ENCODE data around the gene NPVF.
A peak's percentile ranks its signal among the peaks of the same experiment; 100 is the strongest.

The NPVF gene

DNA sequence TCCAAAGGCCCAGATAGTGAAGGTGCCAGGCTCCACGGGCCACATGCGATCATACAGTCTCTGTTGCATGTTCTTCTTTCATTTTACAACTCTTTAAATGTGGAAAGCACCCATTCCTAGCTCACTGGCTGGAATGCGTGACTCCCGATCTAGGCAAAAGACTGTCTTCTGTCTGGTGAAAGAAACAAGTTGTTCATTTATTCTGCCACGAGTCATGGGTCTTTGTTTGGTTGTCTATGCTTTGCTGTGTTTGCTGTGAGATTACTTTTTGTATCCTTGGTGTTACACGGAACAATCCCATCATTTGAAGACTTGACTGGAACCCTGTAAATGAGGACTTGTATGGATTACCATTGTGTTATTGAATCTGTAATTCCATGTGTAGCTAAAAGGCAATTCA lies 41.9 kb downstream of the NPVF start:
- Histone ChIP-seq H3K36me3 (ENCODE audit: low read length) (no peaks in the 10 kb centered on the region), H3K9ac (ENCODE audit: low read length) (no peak overlapping the region), H3K27me3 (ENCODE audit: low read length) (no peaks in the 10 kb centered on the region), H3K4me2 (ENCODE audit: low read depth, low read length, poor library complexity, severe bottlenecking) (no peak overlapping the region), H2AFZ (ENCODE audit: low read depth, low read length, severe bottlenecking) (no peak overlapping the region), H3F3A (ENCODE audit: insufficient read depth) (no peaks in the 10 kb centered on the region), H3K79me2 (ENCODE audit: insufficient read depth, low read length) (no peaks in the 10 kb centered on the region), H3K4me3 (ENCODE audit: insufficient read depth, low read length, poor library complexity, severe bottlenecking) (no peak overlapping the region), H3K27ac (ENCODE audit: low read depth, low read length) (no peak overlapping the region), H3K9me2 (replicated peaks; ENCODE audit: insufficient read depth, low read length) (no peaks in the 10 kb centered on the region), H4K20me1 (ENCODE audit: low read depth, low read length) (no peaks in the 10 kb centered on the region), H3K9me3 (ENCODE audit: insufficient read depth, low read length) (no peaks in the 10 kb centered on the region)
- TF ChIP-seq, protein P1, sequence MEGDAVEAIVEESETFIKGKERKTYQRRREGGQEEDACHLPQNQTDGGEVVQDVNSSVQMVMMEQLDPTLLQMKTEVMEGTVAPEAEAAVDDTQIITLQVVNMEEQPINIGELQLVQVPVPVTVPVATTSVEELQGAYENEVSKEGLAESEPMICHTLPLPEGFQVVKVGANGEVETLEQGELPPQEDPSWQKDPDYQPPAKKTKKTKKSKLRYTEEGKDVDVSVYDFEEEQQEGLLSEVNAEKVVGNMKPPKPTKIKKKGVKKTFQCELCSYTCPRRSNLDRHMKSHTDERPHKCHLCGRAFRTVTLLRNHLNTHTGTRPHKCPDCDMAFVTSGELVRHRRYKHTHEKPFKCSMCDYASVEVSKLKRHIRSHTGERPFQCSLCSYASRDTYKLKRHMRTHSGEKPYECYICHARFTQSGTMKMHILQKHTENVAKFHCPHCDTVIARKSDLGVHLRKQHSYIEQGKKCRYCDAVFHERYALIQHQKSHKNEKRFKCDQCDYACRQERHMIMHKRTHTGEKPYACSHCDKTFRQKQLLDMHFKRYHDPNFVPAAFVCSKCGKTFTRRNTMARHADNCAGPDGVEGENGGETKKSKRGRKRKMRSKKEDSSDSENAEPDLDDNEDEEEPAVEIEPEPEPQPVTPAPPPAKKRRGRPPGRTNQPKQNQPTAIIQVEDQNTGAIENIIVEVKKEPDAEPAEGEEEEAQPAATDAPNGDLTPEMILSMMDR (IDR thresholded peaks at IDR 0.05; ENCODE audit: insufficient read depth, low read length, poor library complexity, severe bottlenecking) = no peak
- TF ChIP-seq EZH2phosphoT487 (conservative IDR thresholded peaks at IDR 0.05; ENCODE audit: low read length) = no peak

DNA sequence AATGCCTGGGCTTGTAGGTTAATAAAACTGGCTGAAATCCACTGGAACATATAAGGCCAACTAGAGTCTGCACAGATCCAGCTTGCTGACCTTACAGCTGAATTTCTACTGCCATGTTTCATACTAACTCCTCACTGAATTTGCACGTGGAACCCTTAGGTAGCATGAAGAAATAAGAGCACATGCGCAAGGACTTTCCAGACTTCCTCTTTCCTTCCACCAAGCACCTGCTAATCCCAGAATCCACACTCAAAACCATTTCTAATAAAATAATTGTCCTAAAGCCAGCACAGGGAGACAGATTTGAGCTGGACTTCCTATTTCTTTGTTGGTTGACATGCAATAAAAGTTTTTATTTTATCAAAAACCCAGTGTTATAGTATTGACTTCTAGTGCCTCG lies 46.8 kb downstream of the NPVF start:
- H3K79me2 ChIP-seq (ENCODE audit: insufficient read depth, low read length) = no peaks in the 10 kb centered on the region
- no peaks in the 10 kb centered on the region for H3K9me2 ChIP-seq (replicated peaks; ENCODE audit: insufficient read depth, low read length)
- TF ChIP-seq, protein P1 (IDR thresholded peaks at IDR 0.05; ENCODE audit: insufficient read depth, low read length, poor library complexity, severe bottlenecking) = no peak
- no peak for TF ChIP-seq EZH2phosphoT487 (conservative IDR thresholded peaks at IDR 0.05; ENCODE audit: low read length)
- H3K27ac ChIP-seq (ENCODE audit: low read depth, low read length) = no peak overlapping the region
- H2AFZ ChIP-seq (ENCODE audit: low read depth, low read length, severe bottlenecking) = no peak overlapping the region
- no peaks in the 10 kb centered on the region for H3K36me3 ChIP-seq (ENCODE audit: low read length)
- no peak overlapping the region for H3K4me2 ChIP-seq (ENCODE audit: low read depth, low read length, poor library complexity, severe bottlenecking)
- H4K20me1 ChIP-seq (ENCODE audit: low read depth, low read length) = no peaks in the 10 kb centered on the region
- no peak overlapping the region for H3K9ac ChIP-seq (ENCODE audit: low read length)
- no peaks in the 10 kb centered on the region for H3K27me3 ChIP-seq (ENCODE audit: low read length)
- H3F3A ChIP-seq (ENCODE audit: insufficient read depth) = peaks cover 5% of the 10 kb centered on the region
- no peaks in the 10 kb centered on the region for H3K9me3 ChIP-seq (ENCODE audit: insufficient read depth, low read length)
- no peak overlapping the region for H3K4me3 ChIP-seq (ENCODE audit: insufficient read depth, low read length, poor library complexity, severe bottlenecking)

DNA sequence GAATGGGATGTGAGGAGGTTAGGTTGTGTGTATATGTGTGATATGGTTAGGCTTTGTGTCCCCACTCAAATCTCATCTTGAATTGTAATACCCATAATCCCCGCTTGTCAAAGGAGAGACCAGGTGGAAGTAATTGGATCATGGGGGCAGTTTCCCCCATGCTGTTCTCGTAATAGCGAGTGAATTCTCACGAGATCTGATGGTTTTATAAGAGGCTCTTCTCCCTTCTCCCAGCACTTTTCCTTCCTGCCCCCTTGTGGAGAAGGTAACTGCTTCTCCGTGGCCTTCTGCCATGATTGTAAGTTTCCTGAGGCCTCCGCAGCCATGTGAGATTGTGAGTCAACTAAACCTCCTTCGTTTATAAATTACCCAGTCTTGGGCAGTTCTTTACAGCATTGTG lies 47.3 kb downstream of the NPVF start:
- no peaks in the 10 kb centered on the region for H3K27me3 ChIP-seq (ENCODE audit: low read length)
- peak overlapping the region; percentile 96 for H2AFZ ChIP-seq (ENCODE audit: low read depth, low read length, severe bottlenecking)
- H3K4me3 ChIP-seq (ENCODE audit: insufficient read depth, low read length, poor library complexity, severe bottlenecking) = no peak overlapping the region
- H3K4me2 ChIP-seq (ENCODE audit: low read depth, low read length, poor library complexity, severe bottlenecking) = peak overlapping the region; percentile 54
- peaks cover 5% of the 10 kb centered on the region for H3F3A ChIP-seq (ENCODE audit: insufficient read depth)
- H3K9me2 ChIP-seq (replicated peaks; ENCODE audit: insufficient read depth, low read length) = no peaks in the 10 kb centered on the region
- H3K9ac ChIP-seq (ENCODE audit: low read length) = peak overlapping the region; percentile 70; the same call in 1 of the 2 replicates
- no peaks in the 10 kb centered on the region for H4K20me1 ChIP-seq (ENCODE audit: low read depth, low read length)
- H3K36me3 ChIP-seq (ENCODE audit: low read length) = no peaks in the 10 kb centered on the region
- no peak overlapping the region for H3K27ac ChIP-seq (ENCODE audit: low read depth, low read length)
- H3K79me2 ChIP-seq (ENCODE audit: insufficient read depth, low read length) = no peaks in the 10 kb centered on the region
- H3K9me3 ChIP-seq (ENCODE audit: insufficient read depth, low read length) = no peaks in the 10 kb centered on the region
- TF ChIP-seq EZH2phosphoT487 (conservative IDR thresholded peaks at IDR 0.05; ENCODE audit: low read length) = no peak
- TF ChIP-seq, protein P1 (IDR thresholded peaks at IDR 0.05; ENCODE audit: insufficient read depth, low read length, poor library complexity, severe bottlenecking) = no peak

Measured in SU-DHL-6 (cell line).